NCI-H2107 treated with DMSO at 0.1 percent for 48 hours (cell line): ENCODE data around the gene TMEM176B.

Source experiments
- DNase-seq: peaks from one replicate; lab custom pipeline; 2025; ENCODE audit not compliant: unreplicated experiment; lab: John Stamatoyannopoulos, UW

TMEM176B gene

GRCh38 chr7:150799741-150800580 lies at the start of gene TMEM176B:
TSS of gene TMEM176B (minus strand) at chr7:150800364. CDS start at chr7:150796569, 3,795 bp downstream.
- no peak for DNase-seq

GRCh38 chr7:150849204-150849775 lies 49.1 kb upstream of the TMEM176B start:
- DNase-seq = no peak

DNA sequence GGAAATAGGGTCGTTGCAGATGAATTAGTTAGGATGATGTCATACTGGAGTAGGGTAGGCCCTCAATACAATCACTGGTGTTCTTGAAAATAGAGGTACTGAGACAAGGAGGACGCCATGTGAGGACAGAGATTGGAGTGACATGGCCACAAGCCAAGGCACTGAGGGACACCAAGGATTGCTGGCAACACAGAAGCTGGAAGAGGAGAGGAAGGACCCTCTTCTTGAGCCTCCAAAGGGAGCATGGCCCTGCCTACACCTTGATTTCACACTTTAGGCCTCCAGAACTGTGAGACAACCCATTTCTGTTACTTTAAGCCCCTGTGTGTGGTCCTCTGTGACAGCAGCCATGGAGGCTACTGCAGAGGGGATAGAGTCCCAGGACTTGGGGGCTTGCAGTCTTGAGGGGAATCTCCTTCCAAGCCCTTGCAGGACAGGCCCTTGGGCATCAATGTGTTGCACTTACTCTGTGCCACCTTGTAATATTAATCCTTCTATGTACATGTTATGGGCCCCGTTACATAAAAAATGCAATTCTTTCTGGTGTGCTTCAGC lies 48.5 kb upstream of the TMEM176B start:
- no peak for DNase-seq

DNA sequence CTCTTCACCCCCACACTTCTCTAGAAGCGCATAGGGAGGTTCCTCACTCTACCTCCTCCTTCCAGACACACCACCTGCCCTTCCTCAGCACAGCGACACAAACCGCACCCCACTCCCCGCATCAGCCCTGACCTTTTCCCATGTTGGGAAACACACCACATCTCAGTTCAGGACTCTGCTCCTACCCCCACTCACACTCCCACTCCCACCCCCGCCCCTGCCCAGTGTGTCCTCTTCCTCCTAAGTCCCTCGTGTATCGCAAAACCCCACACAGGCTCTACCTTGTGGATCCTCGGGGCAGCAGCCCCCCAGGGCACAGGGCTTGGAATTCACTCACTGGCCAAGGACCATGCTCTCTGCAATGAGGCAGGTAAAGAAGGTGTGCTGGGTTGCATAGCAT lies 47.9 kb upstream of the TMEM176B start:
- DNase-seq = no peak

DNA sequence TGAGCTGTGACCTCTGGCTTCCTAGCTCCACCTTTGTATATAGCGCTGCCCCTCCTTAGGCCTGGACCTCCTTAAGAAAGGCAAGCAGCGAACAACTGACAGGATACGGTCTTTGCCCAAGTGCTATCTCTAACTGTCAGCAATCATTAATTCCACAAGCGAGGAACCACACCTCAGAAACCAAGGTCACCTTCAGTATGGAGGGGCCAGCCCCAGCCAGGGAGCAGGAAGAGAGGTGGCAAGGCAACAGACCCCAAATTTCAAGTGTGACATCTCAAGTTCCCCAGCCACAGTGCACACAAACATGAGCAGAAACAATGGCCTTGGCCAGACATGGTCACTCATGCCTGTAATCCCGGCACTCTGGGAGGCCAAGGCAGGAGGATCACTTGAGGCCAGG lies 47.4 kb upstream of the TMEM176B start:
- DNase-seq = no peak

- no peak for DNase-seq
Measured at GRCh38 chr7:150846291-150847115, 46.3 kb upstream of the TMEM176B start.

DNA sequence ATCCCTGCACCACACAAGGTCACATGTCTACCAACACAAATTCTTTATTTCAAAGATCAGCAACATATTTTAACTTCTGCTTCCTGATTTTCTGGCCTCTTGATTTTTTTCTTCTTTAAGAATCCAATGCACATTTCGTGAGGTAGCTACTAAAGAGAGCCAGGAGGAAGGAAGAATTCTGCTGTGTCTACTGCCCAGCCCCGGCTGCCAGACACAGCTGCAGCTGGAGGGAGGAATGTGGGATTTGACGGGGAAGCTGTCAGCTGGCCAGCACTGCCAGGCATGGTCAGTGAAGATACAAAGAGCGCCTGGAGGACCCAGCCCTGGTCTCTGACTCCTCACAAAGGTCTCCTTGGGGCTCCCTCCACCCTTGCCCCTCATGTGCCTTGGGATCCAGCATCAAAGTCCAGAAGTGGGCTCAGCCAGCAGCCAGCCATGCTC lies 45.3 kb upstream of the TMEM176B start:
- DNase-seq = no peak

GRCh38 chr7:150842716-150843115 lies 42.6 kb upstream of the TMEM176B start:
- DNase-seq = no peak

- no peak for DNase-seq
Measured at GRCh38 chr7:150842018-150842417, 41.9 kb upstream of the TMEM176B start.

DNA sequence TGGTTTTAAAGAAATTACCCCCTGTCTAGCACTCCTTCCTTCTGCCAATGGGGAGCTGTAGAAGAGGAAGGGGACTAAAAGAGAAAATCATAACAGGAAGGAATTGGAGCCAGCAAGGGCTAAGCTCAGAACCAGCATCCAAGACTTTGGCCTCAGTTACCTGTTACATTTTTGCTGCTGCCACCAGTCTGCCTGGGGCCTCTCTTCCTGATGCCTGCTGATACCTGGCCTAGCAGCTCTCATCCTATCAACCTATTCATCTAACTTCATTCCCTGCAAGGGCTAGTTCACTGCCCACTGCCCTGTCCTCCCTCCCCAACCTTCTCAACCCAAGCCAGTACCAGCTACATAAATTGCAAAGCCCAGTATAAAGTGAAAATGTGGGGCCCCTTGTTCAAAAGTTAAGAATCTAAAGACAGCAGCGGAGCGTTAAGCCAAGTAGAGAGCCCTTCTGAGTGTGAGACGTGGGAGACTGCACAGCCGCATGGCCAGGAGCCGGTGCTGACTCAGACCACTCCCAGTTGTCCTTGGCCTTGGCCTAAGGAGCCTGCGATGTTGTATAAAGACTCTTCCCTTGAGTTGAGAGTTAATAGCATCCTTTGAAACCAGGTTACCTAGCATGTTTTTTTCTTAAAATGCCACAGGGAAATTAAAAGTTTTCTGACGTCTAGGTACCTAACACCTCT lies 38.9 kb upstream of the TMEM176B start:
- DNase-seq = no peak

- no peak for DNase-seq
Measured at GRCh38 chr7:150835702-150836280, 35.6 kb upstream of the TMEM176B start.

DNA sequence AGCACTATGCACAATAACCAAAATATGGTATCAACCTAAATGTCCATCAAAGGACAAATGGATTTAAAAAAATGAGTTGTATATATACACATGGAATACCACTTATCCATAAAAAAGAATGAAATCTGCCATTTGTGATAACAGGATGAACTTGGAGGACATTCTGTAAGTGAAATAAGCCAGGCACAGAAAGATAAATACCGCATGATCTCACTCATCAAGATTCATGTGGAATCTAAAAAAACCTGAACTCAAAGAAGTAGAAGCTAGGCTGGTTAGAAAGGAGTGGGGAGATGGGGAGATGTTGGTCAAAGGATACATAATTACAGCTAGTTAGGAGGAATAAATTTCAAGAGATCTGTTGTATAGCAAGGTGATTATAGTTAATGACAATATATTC lies 34.9 kb upstream of the TMEM176B start:
- no peak for DNase-seq

DNA sequence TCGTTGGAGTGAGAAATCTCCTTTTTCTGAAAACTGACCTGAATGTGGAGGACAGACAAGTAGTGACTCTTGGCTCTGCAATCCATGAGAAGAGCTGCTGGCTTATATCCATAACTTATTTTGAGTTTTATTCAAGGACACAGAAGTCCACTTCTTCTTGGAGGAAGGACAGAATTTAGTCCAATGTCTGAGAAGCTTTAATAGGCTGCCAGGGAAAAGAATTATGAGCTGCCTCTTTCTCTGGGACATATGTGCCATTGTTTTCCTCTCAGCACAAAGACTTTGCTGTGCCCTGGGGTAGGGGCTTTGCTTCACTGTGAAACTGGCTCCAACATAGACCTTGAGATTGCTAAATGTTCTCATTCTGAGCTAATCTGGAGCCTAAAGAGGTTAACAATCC lies 31.7 kb upstream of the TMEM176B start:
- DNase-seq = no peak

DNA sequence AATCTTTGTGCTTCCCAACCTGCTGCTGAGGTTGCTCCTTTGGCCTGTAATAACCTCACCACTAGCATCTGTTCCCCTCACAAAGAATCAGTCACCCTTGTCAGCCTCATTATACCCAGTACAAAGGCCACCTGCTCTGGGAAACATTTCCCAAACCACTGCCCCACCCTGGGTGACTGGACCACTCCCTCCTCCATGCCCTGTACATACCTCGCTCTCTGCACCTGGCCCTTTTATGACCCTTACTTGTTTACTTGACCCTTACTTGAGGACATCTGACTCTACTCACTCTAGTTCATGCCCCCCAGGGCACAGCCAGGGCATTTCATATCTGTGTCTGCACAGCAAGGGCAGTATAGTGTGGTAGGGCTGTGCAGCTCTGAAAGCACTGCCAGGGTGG lies 30.8 kb upstream of the TMEM176B start:
- peak; percentile 39 for DNase-seq

- no peak for DNase-seq
Measured at GRCh38 chr7:150829426-150829825, 29.3 kb upstream of the TMEM176B start.

DNA sequence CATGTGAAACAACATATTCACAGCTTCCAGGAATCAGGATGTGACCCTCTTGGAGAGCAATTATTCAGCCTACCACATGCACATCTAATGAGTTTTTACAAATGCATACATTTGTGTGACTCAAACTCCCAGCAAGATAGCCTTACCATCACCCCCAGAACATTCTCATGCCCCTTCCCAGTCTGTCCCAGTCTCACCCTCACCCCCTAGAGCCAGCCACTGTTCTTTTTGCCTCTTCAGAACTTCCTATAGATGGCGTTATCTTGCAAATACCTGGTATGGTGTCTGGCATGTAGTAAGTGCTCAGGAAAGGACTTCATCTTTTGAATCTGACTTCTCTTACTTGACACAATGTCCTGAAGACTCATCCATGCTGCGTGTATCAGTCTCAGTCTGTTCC lies 28.2 kb upstream of the TMEM176B start:
- DNase-seq = no peak

DNA sequence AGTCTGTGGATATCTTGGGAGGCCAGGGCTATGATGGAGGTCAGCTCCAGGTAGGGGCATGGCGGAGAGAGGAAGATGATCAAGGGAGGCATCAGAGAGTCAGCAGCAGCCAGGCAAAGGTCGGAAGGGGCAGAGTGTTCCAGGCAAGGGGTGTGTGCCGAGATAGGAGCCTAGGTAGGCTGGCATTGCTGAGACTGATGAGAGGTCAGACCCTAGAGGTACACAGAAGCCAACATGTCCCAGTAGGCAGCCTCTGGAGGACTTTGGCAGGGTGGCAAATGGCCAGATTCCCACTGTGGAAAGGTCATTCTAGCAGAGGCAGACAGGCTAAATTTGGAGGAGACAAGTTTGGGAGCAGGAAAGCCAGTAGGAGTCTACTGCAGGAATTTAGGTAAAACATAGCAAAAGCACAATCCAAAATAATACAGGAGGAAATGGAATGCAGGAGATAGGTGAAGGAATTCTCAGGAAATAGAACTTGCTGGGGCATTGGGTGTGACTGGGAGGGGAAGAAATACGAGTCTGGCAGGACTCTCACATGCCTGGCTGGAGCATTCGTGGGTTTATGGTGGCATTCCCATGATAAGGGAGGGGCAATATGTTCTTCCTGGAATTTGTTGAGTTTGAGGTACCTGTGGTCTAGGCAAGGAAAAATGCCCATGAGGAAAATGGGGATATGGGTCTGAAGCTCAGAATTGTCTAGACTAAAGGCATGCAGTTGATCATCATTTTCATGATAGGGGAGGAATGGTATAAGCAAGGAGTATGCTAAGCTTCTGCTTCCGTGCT lies 26.1 kb upstream of the TMEM176B start:
- DNase-seq = no peak

GRCh38 chr7:150824379-150825177 lies 24.4 kb upstream of the TMEM176B start:
- no peak for DNase-seq
